ENCODE measurements around the gene KCNIP4. TPM values are rescaled to one million over a fixed set of nuclear protein-coding genes. Genes with fewer than 3 reads are reported as not detected.

The KCNIP4 gene
- total and polyA plus RNA-seq, 2 donors (not counting 3 experiments of a cell fraction or from before 2014, with no cell fraction given): not detected

GRCh38 chr4:21367567-21367966 is 581.0 kb downstream of the KCNIP4 start:
- BruUV-seq (replicated peaks): no TSS peak
- no peak overlapping the region for H3K4me2 ChIP-seq (ENCODE audit: insufficient read depth, low read length)
- no peaks in the 10 kb centered on the region for H3K27me3 ChIP-seq (ENCODE audit: control insufficient read depth in 2 of 2, insufficient read depth in 2 of 2, low read length in 2 of 2)
- H3K9me3 ChIP-seq (replicated peaks; ENCODE audit: control insufficient read depth, insufficient read depth, low read length): no peaks in the 10 kb centered on the region
- ChIA-PET CTCF (interaction anchor here (2.0 kb wide), 1 partner anchor 11 kb away, joined by 4 read pairs; no protein-coding TSS in a partner anchor), POLR2A (no interaction called here)
- DNase-seq (ENCODE audit: low read depth, low spot score) (no peak), FAIRE-seq (no peak)
- no peak overlapping the region for H3K4me3 ChIP-seq (replicated peaks in 1 of 3; ENCODE audit: insufficient read depth in 1 of 3, low read depth in 1 of 3, low read length in 3 of 3)
- H3K9me1 ChIP-seq (replicated peaks; ENCODE audit: control insufficient read depth, extremely low read depth, insufficient read depth, low read length): no peaks in the 10 kb centered on the region
- intact Hi-C loops (cut with micrococcal nuclease) (no loop called here), dilution Hi-C loops (cut with MboI; ENCODE audit: extremely low pct_ligation_motif_present, low sequenced_read_pairs) (no loop called here)
- H3K27ac ChIP-seq (ENCODE audit: insufficient read depth, low read depth, low read length): no peak overlapping the region
- H4K20me1 ChIP-seq (replicated peaks; ENCODE audit: control insufficient read depth, extremely low read depth, insufficient read depth, low read length): no peaks in the 10 kb centered on the region
- TF ChIP-seq JUN (IDR thresholded peaks at IDR 0.05; ENCODE audit: borderline replicate concordance, insufficient read depth, insufficient read length, low read depth) (no peak), MAX (IDR thresholded peaks at IDR 0.05; ENCODE audit: insufficient read depth, insufficient read length) (no peak), FOS (IDR thresholded peaks at IDR 0.05; ENCODE audit: borderline replicate concordance, insufficient read depth, low read length) (no peak)
- H3K9ac ChIP-seq (replicated peaks; ENCODE audit: extremely low read depth, insufficient read depth, low read length): no peak overlapping the region
- no peak overlapping the region for H2AFZ ChIP-seq (ENCODE audit: low read depth, low read length)
- no peaks in the 10 kb centered on the region for H3K4me1 ChIP-seq (ENCODE audit: control insufficient read depth, extremely low read depth, insufficient read depth, low read length)
- H3K79me2 ChIP-seq (ENCODE audit: control insufficient read depth, insufficient read depth, low read length): no peaks in the 10 kb centered on the region
- H3K36me3 ChIP-seq (ENCODE audit: control insufficient read depth in 2 of 2, extremely low read depth in 1 of 2, insufficient read depth in 2 of 2, low read length in 2 of 2): no peaks in the 10 kb centered on the region

GRCh38 chr4:21366840-21367239 is 581.7 kb downstream of the KCNIP4 start:
- dilution Hi-C loops (cut with MboI; ENCODE audit: extremely low pct_ligation_motif_present, low sequenced_read_pairs) (no loop called here), intact Hi-C loops (cut with micrococcal nuclease) (no loop called here)
- TF ChIP-seq JUN (IDR thresholded peaks at IDR 0.05; ENCODE audit: borderline replicate concordance, insufficient read depth, insufficient read length, low read depth) (no peak), FOS (IDR thresholded peaks at IDR 0.05; ENCODE audit: borderline replicate concordance, insufficient read depth, low read length) (no peak), MYC (IDR thresholded peaks at IDR 0.05; ENCODE audit: low read depth, low read length) (no peak), POLR2AphosphoS5 (IDR thresholded peaks at IDR 0.05; ENCODE audit: insufficient read depth, low read depth, low read length) (no peak), GATA2 (IDR thresholded peaks at IDR 0.05; ENCODE audit: insufficient read depth, insufficient read length, low read depth, low read length) (no peak)
- H3K36me3 ChIP-seq (ENCODE audit: control insufficient read depth in 2 of 2, extremely low read depth in 1 of 2, insufficient read depth in 2 of 2, low read length in 2 of 2): no peaks in the 10 kb centered on the region
- DNase-seq (ENCODE audit: low read depth, low spot score): no peak
- H3K4me3 ChIP-seq (replicated peaks in 1 of 3; ENCODE audit: insufficient read depth in 1 of 3, low read depth in 1 of 3, low read length in 3 of 3): no peak overlapping the region
- H3K9me1 ChIP-seq (replicated peaks; ENCODE audit: control insufficient read depth, extremely low read depth, insufficient read depth, low read length): no peaks in the 10 kb centered on the region
- no peak for FAIRE-seq
- no TSS peak for BruUV-seq (replicated peaks)
- POLR2A ChIA-PET: no interaction called here
- CTCF ChIA-PET: interaction anchor here (2.0 kb wide), 1 partner anchor 12 kb away, joined by 4 read pairs; no protein-coding TSS in a partner anchor
- H4K20me1 ChIP-seq (replicated peaks; ENCODE audit: control insufficient read depth, extremely low read depth, insufficient read depth, low read length): no peaks in the 10 kb centered on the region
- H3K4me1 ChIP-seq (ENCODE audit: control insufficient read depth, extremely low read depth, insufficient read depth, low read length): no peaks in the 10 kb centered on the region
- H3K4me2 ChIP-seq (ENCODE audit: insufficient read depth, low read length): no peak overlapping the region
- no peaks in the 10 kb centered on the region for H3K9me3 ChIP-seq (replicated peaks; ENCODE audit: control insufficient read depth, insufficient read depth, low read length)
- no peaks in the 10 kb centered on the region for H3K79me2 ChIP-seq (ENCODE audit: control insufficient read depth, insufficient read depth, low read length)
- H3K9ac ChIP-seq (replicated peaks; ENCODE audit: extremely low read depth, insufficient read depth, low read length): no peak overlapping the region
- no peaks in the 10 kb centered on the region for H3K27me3 ChIP-seq (ENCODE audit: control insufficient read depth in 2 of 2, insufficient read depth in 2 of 2, low read length in 2 of 2)
- H3K27ac ChIP-seq (ENCODE audit: insufficient read depth, low read depth, low read length): no peak overlapping the region
- H2AFZ ChIP-seq (ENCODE audit: low read depth, low read length): no peak overlapping the region

Measured in endothelial cell of umbilical vein (primary cell).